ENCODE measurements around the gene ACSS3.
"Not testable (repeated sequence)": the region's sequence is repeated elsewhere in the genome, so short reads cannot be mapped to it uniquely, and the experiment has no call there.

The ACSS3 gene

GRCh38 chr12:81167694-81168093 is 89.8 kb downstream of the ACSS3 start:
- DNase-seq (ENCODE audit: low read depth in 2 of 2), result no peak

- DNase-seq (ENCODE audit: low read depth in 2 of 2), result no peak
These were observed 90.6 kb downstream of the ACSS3 start for GRCh38 chr12:81168445-81168844.

GRCh38 chr12:81170072-81170471 is 92.2 kb downstream of the ACSS3 start:
- no peak for DNase-seq (ENCODE audit: low read depth in 2 of 2)

- DNase-seq (ENCODE audit: low read depth in 2 of 2), result no peak
These were observed 95.0 kb downstream of the ACSS3 start for GRCh38 chr12:81172851-81173250.

GRCh38 chr12:81174664-81175063 is 96.8 kb downstream of the ACSS3 start:
- DNase-seq (ENCODE audit: low read depth in 2 of 2), result no peak

GRCh38 chr12:81176796-81177195 is 98.9 kb downstream of the ACSS3 start:
- DNase-seq (ENCODE audit: low read depth in 2 of 2), result no peak

- DNase-seq (ENCODE audit: low read depth in 2 of 2), result no peak
These were observed 103.8 kb downstream of the ACSS3 start for GRCh38 chr12:81181691-81182090.

- DNase-seq (ENCODE audit: low read depth in 2 of 2), result no peak
These were observed 109.8 kb downstream of the ACSS3 start for GRCh38 chr12:81187686-81188085.

- DNase-seq (ENCODE audit: low read depth in 2 of 2), result no peak
These were observed 118.7 kb downstream of the ACSS3 start for GRCh38 chr12:81196595-81196994.

- not testable (repeated sequence) for DNase-seq (ENCODE audit: low read depth in 2 of 2)
These were observed 122.7 kb downstream of the ACSS3 start for GRCh38 chr12:81200561-81200960.

- DNase-seq (ENCODE audit: low read depth in 2 of 2), result no peak
These were observed 125.9 kb downstream of the ACSS3 start for GRCh38 chr12:81203671-81204204.

- no peak for DNase-seq (ENCODE audit: low read depth in 2 of 2)
These were observed 127.5 kb downstream of the ACSS3 start for GRCh38 chr12:81205416-81205815.

GRCh38 chr12:81206429-81206828 is 128.6 kb downstream of the ACSS3 start:
- no peak for DNase-seq (ENCODE audit: low read depth in 2 of 2)

GRCh38 chr12:81207173-81207572 is 129.3 kb downstream of the ACSS3 start:
- no peak for DNase-seq (ENCODE audit: low read depth in 2 of 2)

GRCh38 chr12:81207664-81208063 is 129.8 kb downstream of the ACSS3 start:
- DNase-seq (ENCODE audit: low read depth in 2 of 2), result no peak

- no peak for DNase-seq (ENCODE audit: low read depth in 2 of 2)
These were observed 130.5 kb downstream of the ACSS3 start for GRCh38 chr12:81208187-81208911.

- no peak for DNase-seq (ENCODE audit: low read depth in 2 of 2)
These were observed 131.1 kb downstream of the ACSS3 start for GRCh38 chr12:81209012-81209411.

GRCh38 chr12:81209772-81210225 is 131.9 kb downstream of the ACSS3 start:
- DNase-seq (ENCODE audit: low read depth in 2 of 2), result not testable (repeated sequence)

- no peak for DNase-seq (ENCODE audit: low read depth in 2 of 2)
These were observed 133.4 kb downstream of the ACSS3 start for GRCh38 chr12:81211306-81211705.

- DNase-seq (ENCODE audit: low read depth in 2 of 2), result no peak
These were observed 135.3 kb downstream of the ACSS3 start for GRCh38 chr12:81212996-81213696.

GRCh38 chr12:81216739-81217138 is 138.9 kb downstream of the ACSS3 start:
- no peak for DNase-seq (ENCODE audit: low read depth in 2 of 2)

- no peak for DNase-seq (ENCODE audit: low read depth in 2 of 2)
These were observed 143.8 kb downstream of the ACSS3 start for GRCh38 chr12:81221681-81222080.

Data from stimulated activated CD4-positive, alpha-beta T cell treated with anti-CD3 and anti-CD28 coated beads, Interleukin-1b, Interleukin-23, amount 100 ng/mL, for 4 hours (primary cell).